GM21515 (cell line): ENCODE results near the gene SOX1.

Experiments
- ATAC-seq: cut with Tn5 transposase; IDR thresholded peaks from one replicate; pipeline ENCODE4 v1.9.1; 2021; ENCODE audit not compliant: unreplicated experiment

Gene SOX1

GRCh38 chr13:112105244-112105681, 38.3 kb downstream of the SOX1 start:
- no peak for ATAC-seq

- ATAC-seq, result no peak
Observed at GRCh38 chr13:112105892-112106291, 38.9 kb downstream of the SOX1 start.

GRCh38 chr13:112106478-112107141, 39.7 kb downstream of the SOX1 start:
- ATAC-seq, result no peak

- ATAC-seq, result no peak
Observed at GRCh38 chr13:112107289-112107688, 40.3 kb downstream of the SOX1 start.

GRCh38 chr13:112110479-112110878, 43.5 kb downstream of the SOX1 start:
- ATAC-seq, result no peak

- ATAC-seq, result no peak
Observed at GRCh38 chr13:112111239-112111857, 44.4 kb downstream of the SOX1 start.

GRCh38 chr13:112112534-112113276, 45.8 kb downstream of the SOX1 start:
- no peak for ATAC-seq

GRCh38 chr13:112113348-112113747, 46.4 kb downstream of the SOX1 start:
- ATAC-seq, result no peak

- no peak for ATAC-seq
Observed at GRCh38 chr13:112113851-112114250, 46.9 kb downstream of the SOX1 start.

- ATAC-seq, result no peak
Observed at GRCh38 chr13:112114391-112114790, 47.4 kb downstream of the SOX1 start.

- ATAC-seq, result no peak
Observed at GRCh38 chr13:112115403-112116091, 48.6 kb downstream of the SOX1 start.

GRCh38 chr13:112116187-112116950, 49.4 kb downstream of the SOX1 start:
- no peak for ATAC-seq

GRCh38 chr13:112117258-112117954, 50.5 kb downstream of the SOX1 start:
- no peak for ATAC-seq

- ATAC-seq, result no peak
Observed at GRCh38 chr13:112117955-112118302, 51.0 kb downstream of the SOX1 start.

- no peak for ATAC-seq
Observed at GRCh38 chr13:112118451-112119064, 51.6 kb downstream of the SOX1 start.

GRCh38 chr13:112119192-112120030, 52.5 kb downstream of the SOX1 start:
- no peak for ATAC-seq

- ATAC-seq, result no peak
Observed at GRCh38 chr13:112120031-112120373, 53.1 kb downstream of the SOX1 start.
